Measurements from ENCODE around the gene EDN3. TPM values are rescaled to one million over a fixed set of nuclear protein-coding genes. Genes with fewer than 3 reads are reported as not detected.

The EDN3 gene
- total RNA-seq, 2 donors from 2014 or later: 4.7 to 9.9 TPM

DNA sequence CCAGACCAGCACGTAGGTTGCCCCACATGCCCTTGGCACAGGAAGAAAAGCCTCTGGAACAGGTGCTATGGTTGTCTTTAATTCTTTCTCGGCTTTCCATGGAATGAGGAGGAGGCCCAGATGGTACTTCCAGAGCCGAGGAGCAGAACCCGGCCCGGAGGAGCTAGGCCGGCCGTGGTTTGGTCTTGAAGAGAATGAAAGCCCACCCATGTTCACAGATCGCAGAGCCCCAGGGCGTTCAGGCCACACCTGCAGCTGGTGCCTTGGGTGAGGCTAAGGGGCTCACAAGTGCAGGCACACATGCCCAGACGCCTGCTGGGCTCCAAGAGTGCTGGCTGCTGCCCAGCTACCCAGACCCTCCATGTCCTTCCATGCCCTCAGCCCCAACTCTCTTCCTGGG is 20.0 kb downstream of the EDN3 start:
- no peaks in the 10 kb centered on the region for H3K36me3 ChIP-seq (replicated peaks in 1 of 2; ENCODE audit: insufficient read depth in 1 of 2, low read depth in 2 of 2)
- H3K9me3 ChIP-seq: no peaks in the 10 kb centered on the region
- H3K27ac ChIP-seq: no peak overlapping the region
- DNase-seq (no peak), ATAC-seq (no peak)
- intact Hi-C loops (cut with DNase I): no loop called here
- no peak overlapping the region for H3K4me3 ChIP-seq
- TF ChIP-seq, protein P1, sequence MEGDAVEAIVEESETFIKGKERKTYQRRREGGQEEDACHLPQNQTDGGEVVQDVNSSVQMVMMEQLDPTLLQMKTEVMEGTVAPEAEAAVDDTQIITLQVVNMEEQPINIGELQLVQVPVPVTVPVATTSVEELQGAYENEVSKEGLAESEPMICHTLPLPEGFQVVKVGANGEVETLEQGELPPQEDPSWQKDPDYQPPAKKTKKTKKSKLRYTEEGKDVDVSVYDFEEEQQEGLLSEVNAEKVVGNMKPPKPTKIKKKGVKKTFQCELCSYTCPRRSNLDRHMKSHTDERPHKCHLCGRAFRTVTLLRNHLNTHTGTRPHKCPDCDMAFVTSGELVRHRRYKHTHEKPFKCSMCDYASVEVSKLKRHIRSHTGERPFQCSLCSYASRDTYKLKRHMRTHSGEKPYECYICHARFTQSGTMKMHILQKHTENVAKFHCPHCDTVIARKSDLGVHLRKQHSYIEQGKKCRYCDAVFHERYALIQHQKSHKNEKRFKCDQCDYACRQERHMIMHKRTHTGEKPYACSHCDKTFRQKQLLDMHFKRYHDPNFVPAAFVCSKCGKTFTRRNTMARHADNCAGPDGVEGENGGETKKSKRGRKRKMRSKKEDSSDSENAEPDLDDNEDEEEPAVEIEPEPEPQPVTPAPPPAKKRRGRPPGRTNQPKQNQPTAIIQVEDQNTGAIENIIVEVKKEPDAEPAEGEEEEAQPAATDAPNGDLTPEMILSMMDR (IDR thresholded peaks at IDR 0.05): no peak
- TF ChIP-seq POLR2A (IDR thresholded peaks at IDR 0.05): no peak
- H3K4me1 ChIP-seq: peaks cover 18% of the 10 kb centered on the region
- no peaks in the 10 kb centered on the region for H3K27me3 ChIP-seq
- WGBS, 2 donors: 87 to 92% methylated on average over 9 to 10 of the region's 10 CpGs

DNA sequence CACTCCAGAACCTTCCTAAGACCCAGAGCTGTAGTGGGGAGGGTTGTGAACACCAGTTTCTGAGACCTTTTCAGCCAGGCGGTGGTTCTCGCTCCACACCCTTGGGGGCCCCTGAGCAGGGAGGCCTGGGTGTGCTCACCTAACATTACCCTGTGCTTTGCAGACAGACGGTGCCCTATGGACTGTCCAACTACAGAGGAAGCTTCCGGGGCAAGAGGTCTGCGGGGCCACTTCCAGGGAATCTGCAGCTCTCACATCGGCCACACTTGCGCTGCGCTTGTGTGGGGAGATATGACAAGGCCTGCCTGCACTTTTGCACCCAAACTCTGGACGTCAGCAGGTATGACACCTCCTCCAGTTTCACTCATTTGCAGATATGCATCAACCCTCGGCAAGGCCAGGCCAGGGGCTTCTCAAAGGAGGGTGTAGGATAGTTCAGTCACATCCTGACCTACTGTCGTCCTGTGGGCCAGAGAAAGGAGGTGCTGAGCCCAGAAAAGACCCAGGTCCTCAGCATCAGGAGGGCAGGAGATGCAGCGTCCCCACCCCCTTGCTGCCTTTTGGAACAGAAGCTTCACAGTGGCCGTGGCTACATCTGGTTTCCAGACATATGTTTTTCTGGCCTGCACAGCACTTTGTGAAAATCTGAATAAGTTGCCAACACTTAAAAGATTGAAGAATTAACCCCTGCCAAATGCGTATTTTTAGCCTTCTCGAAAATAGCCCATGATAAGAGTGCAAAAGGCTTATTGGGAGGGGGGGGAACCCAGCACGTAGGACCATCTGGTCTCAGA is 20.6 kb downstream of the EDN3 start:
- peaks cover 18% of the 10 kb centered on the region for H3K4me1 ChIP-seq
- ATAC-seq: no peak
- H3K27ac ChIP-seq: no peak overlapping the region
- no peaks in the 10 kb centered on the region for H3K9me3 ChIP-seq
- no peaks in the 10 kb centered on the region for H3K36me3 ChIP-seq (replicated peaks in 1 of 2; ENCODE audit: insufficient read depth in 1 of 2, low read depth in 2 of 2)
- H3K4me3 ChIP-seq: no peak overlapping the region
- intact Hi-C loops (cut with DNase I): no loop called here
- no peak for DNase-seq
- TF ChIP-seq, protein P1 (IDR thresholded peaks at IDR 0.05): no peak
- TF ChIP-seq POLR2A (IDR thresholded peaks at IDR 0.05): no peak
- H3K27me3 ChIP-seq: no peaks in the 10 kb centered on the region
- WGBS, 2 donors: 85 to 96% methylated on average over 7 to 16 of the region's 16 CpGs

DNA sequence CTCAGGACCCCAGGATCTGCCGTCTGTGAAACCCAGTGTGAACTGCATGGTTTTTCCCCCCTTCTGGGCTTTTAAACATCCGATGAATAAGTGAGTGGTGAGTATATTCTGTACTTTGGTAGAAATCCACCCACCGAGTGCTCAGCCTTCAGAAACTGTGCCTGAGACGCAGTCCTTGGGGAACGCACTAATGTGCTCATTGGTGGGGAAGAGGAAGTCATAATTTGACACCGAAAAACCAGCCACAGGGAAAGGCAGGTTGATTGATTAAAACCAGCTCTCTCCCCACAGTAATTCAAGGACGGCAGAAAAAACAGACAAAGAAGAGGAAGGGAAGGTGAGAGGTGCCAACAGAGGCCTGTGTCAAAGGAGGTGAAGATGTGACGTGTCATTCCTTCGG is 21.7 kb downstream of the EDN3 start:
- TF ChIP-seq POLR2A (IDR thresholded peaks at IDR 0.05): no peak
- TF ChIP-seq, protein P1 (IDR thresholded peaks at IDR 0.05): no peak
- ATAC-seq (no peak), DNase-seq (no peak)
- H3K27ac ChIP-seq: no peak overlapping the region
- no peaks in the 10 kb centered on the region for H3K36me3 ChIP-seq (replicated peaks in 1 of 2; ENCODE audit: insufficient read depth in 1 of 2, low read depth in 2 of 2)
- intact Hi-C loops (cut with DNase I): no loop called here
- H3K27me3 ChIP-seq: no peaks in the 10 kb centered on the region
- H3K4me1 ChIP-seq: peaks cover 14% of the 10 kb centered on the region
- H3K4me3 ChIP-seq: no peak overlapping the region
- no peaks in the 10 kb centered on the region for H3K9me3 ChIP-seq
- 32 to 40% methylated on average over 8 to 9 of the region's 9 CpGs for WGBS, 2 donors

DNA sequence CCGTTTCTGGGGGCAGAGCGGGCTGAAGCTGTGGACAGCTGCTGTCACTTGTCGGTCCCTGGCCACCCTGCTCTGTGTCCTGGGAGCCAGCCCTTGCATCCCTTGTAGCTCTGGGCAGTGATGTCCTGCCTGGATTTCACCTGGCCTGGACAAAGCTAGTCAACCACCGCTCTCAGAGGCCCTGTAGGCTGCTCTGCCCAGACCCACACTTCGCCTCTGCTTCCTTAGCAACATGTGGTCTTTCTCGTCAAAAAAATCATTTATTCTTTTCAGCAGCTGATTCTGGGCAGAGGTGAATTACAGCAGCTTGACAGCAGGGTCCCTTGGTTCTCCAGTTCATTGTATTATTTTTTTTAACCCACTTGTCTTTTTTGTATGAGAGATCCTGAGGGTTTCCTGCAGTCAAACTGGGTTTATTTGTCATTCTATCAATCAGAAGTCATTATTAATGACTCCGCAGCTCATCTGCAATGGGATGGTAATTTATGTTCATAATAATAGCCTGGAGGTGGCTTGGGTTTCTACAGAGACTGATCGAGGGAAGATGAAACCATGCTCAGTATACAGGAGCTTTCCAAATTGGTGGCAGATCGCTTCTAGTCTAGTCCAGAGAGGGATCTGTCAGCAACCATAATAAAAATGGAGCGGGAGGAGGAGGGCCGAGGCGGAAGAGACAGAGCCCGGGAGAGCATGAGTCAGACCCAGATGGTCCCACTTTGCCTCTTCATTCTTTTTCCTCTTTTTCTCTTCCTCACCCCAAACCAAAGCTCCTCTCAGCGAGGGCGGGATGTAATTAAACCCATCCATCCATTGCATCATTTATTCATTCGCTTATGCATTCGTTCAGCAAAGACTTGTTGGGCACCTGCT is 22.4 kb downstream of the EDN3 start:
- 75 to 76% methylated on average over 16 to 17 of the region's 17 CpGs for WGBS, 2 donors
- ATAC-seq (no peak), DNase-seq (no peak)
- Histone ChIP-seq H3K9me3 (no peaks in the 10 kb centered on the region), H3K4me1 (peaks cover 8% of the 10 kb centered on the region), H3K36me3 (replicated peaks in 1 of 2; ENCODE audit: insufficient read depth in 1 of 2, low read depth in 2 of 2) (no peaks in the 10 kb centered on the region), H3K27me3 (no peaks in the 10 kb centered on the region), H3K27ac (no peak overlapping the region), H3K4me3 (no peak overlapping the region)
- TF ChIP-seq POLR2A (IDR thresholded peaks at IDR 0.05): no peak
- TF ChIP-seq, protein P1 (IDR thresholded peaks at IDR 0.05): no peak
- intact Hi-C loops (cut with DNase I): no loop called here
